GM21576 (cell line): ENCODE measurements around the gene CRELD2.
"Not testable (repeated sequence)": the region's sequence is repeated elsewhere in the genome, so short reads cannot be mapped to it uniquely, and the experiment has no call there.

Source experiments
- ATAC-seq: cut with Tn5 transposase; IDR thresholded peaks from one replicate; pipeline ENCODE4 v1.9.1; 2021; ENCODE audit warnings: mild to moderate bottlenecking, moderate library complexity; ENCODE audit not compliant: unreplicated experiment

The CRELD2 gene

DNA sequence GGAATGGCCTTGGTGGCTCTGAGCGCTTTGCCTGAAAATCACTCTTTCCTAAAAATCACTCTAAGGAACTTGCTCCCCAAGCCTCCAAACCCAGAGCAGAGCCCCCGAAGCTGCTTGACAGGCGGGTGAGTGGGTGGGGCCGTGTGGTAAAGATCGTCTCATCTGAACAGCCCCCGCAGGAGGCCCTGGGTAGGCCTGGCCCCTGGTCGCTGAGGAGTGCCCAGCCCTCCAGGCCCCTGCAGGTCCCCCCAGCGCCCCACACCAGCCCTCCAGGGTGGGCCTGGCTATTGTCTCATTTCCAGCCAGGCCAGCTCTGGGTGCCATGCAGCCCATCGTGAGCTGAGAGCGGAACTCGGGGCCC lies 25.0 kb downstream of the CRELD2 start:
- ATAC-seq = no peak

- ATAC-seq = no peak
These were observed 25.5 kb downstream of the CRELD2 start for GRCh38 chr22:49943771-49944398.

GRCh38 chr22:49944399-49944891 lies 26.0 kb downstream of the CRELD2 start:
- no peak for ATAC-seq

DNA sequence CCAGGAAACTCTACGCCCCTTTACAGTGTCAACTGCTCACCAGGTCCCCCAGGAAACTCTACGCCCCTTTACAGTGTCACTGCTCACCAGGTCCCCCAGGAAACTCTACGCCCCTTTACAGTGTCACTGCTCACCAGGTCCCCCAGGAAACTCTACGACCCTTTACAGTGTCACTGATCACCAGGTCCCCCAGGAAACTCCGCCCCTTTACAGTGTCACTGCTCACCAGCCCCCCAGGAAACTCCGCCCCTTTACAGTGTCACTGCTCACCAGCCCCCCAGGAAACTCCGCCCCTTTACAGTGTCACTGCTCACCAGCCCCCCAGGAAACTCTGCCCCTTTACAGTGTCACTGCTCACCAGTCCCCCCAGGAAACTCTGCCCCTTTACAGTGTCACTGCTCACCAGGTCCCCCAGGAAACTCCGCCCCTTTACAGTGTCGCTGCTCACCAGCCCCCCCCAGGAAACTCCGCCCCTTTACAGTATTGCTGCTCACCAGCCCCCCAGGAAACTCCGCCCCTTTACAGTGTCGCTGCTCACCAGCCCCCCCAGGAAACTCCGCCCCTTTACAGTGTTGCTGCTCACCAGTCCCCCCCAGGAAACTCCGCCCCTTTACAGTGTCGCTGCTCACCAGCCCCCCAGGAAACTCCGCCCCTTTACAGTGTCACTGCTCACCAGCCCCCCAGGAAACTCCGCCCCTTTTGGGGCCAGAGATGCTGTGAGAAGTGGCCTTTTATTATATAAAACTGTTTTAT lies 26.8 kb downstream of the CRELD2 start:
- not testable (repeated sequence) for ATAC-seq

GRCh38 chr22:49946612-49947295 lies 28.3 kb downstream of the CRELD2 start:
- no peak for ATAC-seq

DNA sequence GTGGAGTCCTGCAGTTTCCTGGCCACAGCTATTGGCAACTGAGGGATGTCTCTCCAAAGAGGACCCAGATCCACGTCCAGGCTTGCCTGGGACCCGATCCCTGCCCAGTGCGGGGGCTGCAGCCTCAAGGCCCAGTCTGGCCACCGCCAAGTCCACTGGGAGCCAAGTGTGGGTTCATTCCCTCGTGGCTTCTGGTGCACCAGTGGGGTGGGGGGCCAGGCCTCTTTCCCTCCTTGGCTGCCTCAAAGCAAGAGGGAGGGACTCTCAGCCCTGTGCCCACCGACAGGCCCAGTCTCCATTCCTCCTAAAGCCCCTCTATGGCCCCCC lies 28.8 kb downstream of the CRELD2 start:
- no peak for ATAC-seq

- ATAC-seq = no peak
These were observed 29.9 kb downstream of the CRELD2 start for GRCh38 chr22:49948116-49948957.

DNA sequence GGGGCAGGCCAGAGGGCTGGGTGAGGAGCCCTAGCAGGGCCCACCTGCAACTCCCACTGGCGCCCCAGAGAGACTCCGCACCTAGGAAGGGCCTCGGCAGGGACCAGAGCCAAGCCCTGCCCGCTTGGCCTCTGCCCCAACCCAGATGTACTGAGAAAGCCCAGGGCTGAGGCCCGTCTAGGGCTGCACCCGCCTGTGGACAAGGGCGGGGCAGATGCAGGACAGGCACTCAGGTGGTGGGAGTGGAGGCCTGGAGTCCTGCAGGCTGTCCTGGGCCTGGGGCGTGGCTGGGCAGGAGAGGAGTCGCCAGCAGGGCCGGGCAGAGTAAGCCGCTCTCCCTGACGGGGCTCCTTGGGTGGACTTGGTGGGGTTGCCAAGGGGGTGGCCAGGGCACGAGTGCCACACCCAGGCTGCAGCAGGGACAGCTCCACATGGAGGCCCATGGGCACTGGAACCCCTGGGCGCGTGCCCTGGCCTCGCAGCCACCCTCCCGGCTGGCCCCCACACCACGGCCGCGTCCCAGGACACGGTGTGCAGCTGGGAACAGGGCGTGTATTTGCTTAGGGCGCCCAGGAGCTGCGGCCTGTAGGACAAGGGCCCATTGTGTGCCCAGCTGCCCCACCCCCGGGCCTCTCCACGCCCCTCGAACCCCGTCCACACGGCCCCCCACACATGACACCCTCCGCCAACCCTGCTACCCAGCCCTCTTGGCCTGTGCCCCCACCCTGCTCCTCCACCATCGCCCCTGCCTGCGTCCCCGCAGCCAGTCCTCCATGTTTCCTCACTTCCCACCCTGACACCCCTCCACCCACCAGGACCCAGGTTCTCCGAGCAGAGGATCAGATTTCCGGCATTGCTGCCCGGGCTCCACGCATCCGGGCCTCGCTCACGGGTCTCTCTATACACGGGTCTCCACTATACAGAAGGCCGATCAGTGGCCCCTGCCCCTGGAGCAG lies 30.8 kb downstream of the CRELD2 start:
- no peak for ATAC-seq

DNA sequence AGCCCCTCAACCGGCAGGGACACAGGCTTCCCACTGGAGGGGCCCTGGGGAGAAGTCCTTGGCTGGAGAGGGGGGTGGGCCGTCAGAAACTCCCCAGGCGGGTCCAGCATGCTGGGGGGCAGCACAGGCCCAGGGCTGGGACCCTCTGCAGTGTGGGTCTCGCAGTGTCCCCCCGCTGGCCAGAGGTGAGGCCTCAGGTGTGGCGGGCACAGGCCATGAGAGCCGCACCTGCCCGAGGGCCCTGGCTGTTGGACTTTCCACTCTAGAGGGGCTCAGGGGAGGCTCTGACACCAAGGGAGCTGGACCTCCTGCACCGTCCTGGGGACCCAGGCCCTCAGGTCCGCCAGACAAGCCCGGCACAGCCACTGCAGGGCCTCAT lies 31.5 kb downstream of the CRELD2 start:
- ATAC-seq = no peak

DNA sequence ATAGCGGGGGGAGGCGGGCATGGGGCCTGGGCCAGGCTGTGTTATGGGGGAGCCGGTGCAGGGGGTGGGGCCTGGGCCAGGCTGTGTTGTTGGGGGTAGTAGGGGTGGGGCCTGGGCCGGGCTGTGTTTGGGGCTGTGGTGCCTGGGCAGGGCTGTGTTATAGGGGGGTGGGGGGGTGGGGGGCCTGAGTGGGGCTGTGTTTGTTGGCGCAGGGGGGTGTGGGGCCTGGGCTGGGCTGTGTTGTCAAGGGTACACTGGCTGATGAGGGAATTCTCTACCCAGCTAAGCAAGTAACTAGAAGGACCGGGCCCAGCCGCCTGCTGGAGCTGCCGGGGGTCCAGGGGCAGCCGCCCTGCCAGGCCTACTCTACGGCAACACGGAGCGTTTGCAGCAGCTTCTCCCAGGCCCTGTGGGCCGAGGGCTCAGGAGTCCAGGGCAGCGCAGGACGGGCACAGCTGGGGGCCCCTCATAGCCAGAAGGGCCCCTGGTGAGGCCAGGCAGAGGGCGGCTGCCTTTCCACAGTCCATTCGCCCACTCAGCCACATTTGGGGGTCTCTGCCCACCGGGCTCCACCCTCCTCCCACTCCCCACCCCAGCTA lies 32.1 kb downstream of the CRELD2 start:
- no peak for ATAC-seq

GRCh38 chr22:49951000-49951677 lies 32.7 kb downstream of the CRELD2 start:
- ATAC-seq = no peak

DNA sequence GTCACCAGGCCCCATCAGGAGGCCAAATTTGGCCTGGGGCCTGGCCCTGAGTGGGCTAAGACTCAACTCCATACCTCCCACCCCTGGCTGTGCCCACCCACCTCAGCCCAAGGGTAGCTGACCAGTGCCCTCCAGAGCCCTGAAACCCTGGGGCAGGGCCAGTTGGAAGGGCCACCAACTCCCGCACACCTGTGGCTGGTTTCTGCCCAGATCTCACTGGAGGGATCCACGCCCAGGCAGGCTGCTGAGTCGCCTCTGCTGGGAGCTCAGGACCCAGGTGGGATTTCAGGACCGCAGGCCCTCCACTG lies 33.2 kb downstream of the CRELD2 start:
- ATAC-seq = no peak

- no peak for ATAC-seq
These were observed 33.8 kb downstream of the CRELD2 start for GRCh38 chr22:49951986-49952896.

DNA sequence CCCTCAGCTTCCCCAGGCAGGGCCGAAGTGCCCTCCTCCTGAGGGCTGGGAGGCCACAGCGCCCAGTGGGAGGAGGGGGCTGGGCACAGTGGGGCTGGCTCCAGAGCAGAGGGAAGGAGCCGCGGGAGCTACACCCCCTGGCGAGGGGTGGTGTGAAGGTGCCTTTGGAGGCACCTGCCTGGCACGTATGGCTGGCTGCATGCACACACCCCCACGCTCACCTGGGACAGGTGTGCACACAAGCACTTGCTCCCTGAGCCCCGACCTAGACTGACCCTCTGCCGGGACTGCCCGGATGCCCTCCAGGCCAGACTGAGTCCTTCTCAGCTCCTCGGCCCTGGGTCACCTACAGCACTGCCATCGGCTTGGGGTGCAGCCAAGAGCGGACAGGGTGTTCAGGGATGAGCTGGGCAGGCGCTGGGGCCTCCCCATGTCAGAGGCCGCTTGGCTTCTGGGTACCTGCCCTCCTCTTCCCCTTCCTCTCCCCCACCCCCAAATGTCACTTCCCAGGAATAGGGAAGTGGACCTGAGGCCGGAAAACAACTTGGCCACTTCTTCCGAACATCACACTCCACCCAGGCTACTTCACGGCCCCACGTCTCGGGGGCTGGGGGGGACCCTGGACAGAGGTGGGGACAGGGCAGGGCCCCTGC lies 34.7 kb downstream of the CRELD2 start:
- ATAC-seq = no peak

- no peak for ATAC-seq
These were observed 35.4 kb downstream of the CRELD2 start for GRCh38 chr22:49953680-49954344.

GRCh38 chr22:49954354-49954753 lies 35.9 kb downstream of the CRELD2 start:
- ATAC-seq = no peak

DNA sequence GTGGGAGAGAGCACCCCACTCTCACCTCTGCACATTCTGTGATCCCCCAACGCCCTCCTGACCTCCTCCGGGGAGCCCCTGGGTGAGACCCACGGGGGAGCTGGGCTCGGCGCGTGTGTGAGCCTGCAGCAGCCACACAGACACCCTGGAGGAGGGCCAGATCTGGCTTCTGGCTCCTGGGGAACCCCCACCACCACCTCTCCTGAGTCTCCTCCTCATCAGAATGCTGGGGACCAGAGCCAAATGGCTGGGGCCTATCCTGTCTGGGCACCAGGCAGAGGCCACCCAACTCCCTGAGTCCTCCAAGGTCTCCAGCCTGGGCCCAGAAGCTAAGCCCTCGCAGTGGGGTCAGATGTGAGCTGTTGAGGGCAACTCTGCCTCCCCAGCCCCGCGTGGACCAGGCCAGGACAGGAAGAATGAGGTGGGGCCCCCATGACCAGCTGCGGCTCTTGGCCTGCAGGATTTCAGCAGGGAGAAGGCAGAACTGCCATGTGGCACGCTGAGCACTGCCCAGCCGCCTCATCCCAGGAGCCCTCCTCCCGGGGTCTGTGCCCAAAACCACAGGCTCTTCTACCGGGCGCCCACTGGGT lies 36.7 kb downstream of the CRELD2 start:
- no peak for ATAC-seq
